ENCODE results near the gene KRT222. TPM values are rescaled to one million over a fixed set of nuclear protein-coding genes. Genes with fewer than 3 reads are reported as not detected.

Gene KRT222
- total RNA-seq, 1 donor from 2014 or later: 1.3 TPM

DNA sequence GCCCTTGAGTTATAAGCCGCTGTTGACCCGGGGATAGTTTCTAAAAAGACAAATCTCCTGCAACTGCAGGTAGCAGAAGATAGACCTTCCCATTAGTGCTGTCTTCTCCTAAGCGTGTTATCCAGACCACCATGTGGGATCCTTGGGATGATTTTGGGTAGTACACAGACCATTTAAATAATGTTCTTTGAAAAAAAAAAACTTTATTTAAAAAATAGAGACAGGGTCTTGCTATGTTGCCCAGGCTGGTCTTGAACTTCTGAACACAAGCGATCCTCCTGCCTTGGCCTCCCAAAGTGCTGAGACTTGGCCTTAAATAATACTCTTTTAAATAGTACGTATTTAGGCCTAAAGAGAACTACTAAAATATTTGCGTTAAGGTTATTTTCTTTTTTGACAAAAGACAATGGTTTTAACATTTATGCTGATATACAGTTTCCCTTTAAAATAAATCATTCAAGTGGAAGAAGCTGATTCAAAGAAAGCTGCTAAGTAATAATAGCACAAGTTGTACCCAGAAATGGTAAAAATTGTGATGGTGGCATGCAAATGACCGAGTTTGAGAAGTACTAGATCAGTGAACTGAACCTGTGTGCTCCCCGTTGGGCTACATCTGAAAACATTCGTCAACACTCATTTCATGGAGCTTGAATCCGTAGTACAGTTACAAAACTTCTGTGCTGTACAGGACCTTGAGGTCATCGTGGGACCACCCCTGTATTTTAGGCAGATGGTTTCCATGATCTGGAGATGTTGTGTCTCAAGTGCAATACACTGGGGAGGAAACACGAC, 41.4 kb downstream of the KRT222 start:
- Histone ChIP-seq H3K4me3 (no peak overlapping the region), H3K4me1 (peaks cover 13% of the 10 kb centered on the region), H3K9me3 (no peaks in the 10 kb centered on the region), H3K27ac (no peak overlapping the region), H3K27me3 (ENCODE audit: low read depth) (no peaks in the 10 kb centered on the region), H3K36me3 (peaks cover 11% of the 10 kb centered on the region)
- no peak for DNase-seq
- intact Hi-C loops (cut with DNase I): no loop called here
- no peak for TF ChIP-seq CTCF (IDR thresholded peaks at IDR 0.05)
- ATAC-seq: no peak

- no peak for ATAC-seq
- intact Hi-C loops (cut with DNase I): no loop called here
- Histone ChIP-seq H3K36me3 (no peaks in the 10 kb centered on the region), H3K27me3 (ENCODE audit: low read depth) (no peaks in the 10 kb centered on the region), H3K4me1 (peaks cover 18% of the 10 kb centered on the region), H3K9me3 (no peaks in the 10 kb centered on the region), H3K27ac (no peak overlapping the region), H3K4me3 (no peak overlapping the region)
- no peak for DNase-seq
- no peak for TF ChIP-seq CTCF (IDR thresholded peaks at IDR 0.05)
Measured at GRCh38 chr17:40622509-40622928, 42.5 kb downstream of the KRT222 start.

- DNase-seq (no peak), ATAC-seq (no peak)
- H3K27me3 ChIP-seq (ENCODE audit: low read depth): no peaks in the 10 kb centered on the region
- intact Hi-C loops (cut with DNase I): no loop called here
- H3K27ac ChIP-seq: no peak overlapping the region
- peaks cover 19% of the 10 kb centered on the region for H3K4me1 ChIP-seq
- H3K36me3 ChIP-seq: no peaks in the 10 kb centered on the region
- H3K4me3 ChIP-seq: no peak overlapping the region
- H3K9me3 ChIP-seq: no peaks in the 10 kb centered on the region
- TF ChIP-seq CTCF (IDR thresholded peaks at IDR 0.05): no peak
Measured at GRCh38 chr17:40621578-40621977, 43.4 kb downstream of the KRT222 start.

DNA sequence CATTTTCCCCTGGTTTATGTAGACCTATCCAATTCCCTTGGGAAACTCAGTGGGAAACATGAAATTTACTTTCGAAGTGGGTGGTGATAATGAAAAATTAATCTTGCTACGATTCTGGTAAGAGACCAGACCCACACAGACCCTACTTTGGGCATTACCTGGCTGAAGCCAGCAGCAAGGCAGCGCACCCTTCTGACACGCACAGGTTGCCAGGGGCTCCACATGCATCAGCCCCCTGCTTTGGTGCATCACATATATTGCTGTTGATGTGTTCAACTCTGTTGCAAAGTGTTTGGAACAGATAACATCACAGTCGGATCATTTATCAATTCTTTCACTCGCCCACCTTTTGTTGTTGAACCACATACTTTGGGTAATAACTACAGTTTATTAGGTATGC, 44.0 kb downstream of the KRT222 start:
- DNase-seq (no peak), ATAC-seq (no peak)
- no peak for TF ChIP-seq CTCF (IDR thresholded peaks at IDR 0.05)
- intact Hi-C loops (cut with DNase I): no loop called here
- no peaks in the 10 kb centered on the region for H3K27me3 ChIP-seq (ENCODE audit: low read depth)
- H3K9me3 ChIP-seq: no peaks in the 10 kb centered on the region
- no peak overlapping the region for H3K4me3 ChIP-seq
- no peaks in the 10 kb centered on the region for H3K36me3 ChIP-seq
- H3K4me1 ChIP-seq: peaks cover 20% of the 10 kb centered on the region
- H3K27ac ChIP-seq: no peak overlapping the region

DNA sequence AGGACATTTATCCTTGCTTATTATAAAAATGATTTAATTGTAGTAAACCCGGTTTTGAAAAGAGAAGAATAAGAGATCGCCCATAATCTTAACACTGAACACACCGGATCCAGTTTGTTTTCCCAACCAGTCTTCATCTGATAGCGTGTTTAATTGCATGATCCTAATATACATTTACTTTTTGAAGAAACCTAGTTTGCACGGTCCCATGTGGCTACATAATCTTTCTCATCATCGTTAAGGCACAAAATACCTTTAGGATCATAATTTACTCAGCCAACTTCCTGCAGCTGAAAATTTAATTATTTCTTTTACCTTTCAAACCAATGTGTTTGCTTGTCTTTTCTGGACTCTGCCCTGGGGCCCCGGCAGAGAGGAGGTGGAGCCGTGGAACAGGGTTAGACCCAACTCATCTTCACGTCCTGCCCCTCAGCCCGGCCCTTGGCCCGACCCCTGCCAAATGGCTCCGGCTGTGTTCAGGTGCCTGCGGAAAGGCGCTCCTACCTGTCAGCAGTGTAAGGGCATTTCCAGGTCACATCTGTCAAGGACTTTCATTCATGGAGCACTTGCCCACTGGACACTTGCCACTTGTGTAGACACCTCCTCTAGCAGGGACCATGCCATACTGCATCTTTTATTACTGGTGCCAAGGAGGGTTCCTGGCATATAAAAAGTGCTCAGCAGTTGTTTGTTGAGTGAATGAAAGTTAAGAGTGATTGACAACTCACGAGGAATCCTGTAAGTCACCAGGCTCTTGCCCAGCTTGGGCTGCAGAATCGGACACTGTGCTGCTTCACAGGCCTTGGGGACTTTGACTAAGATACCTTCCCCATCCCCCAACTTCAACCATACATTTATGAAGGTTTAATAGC, 46.0 kb downstream of the KRT222 start:
- no peaks in the 10 kb centered on the region for H3K27me3 ChIP-seq (ENCODE audit: low read depth)
- TF ChIP-seq CTCF (IDR thresholded peaks at IDR 0.05): no peak
- no peaks in the 10 kb centered on the region for H3K9me3 ChIP-seq
- no peak overlapping the region for H3K4me3 ChIP-seq
- no peak overlapping the region for H3K27ac ChIP-seq
- peaks cover 32% of the 10 kb centered on the region for H3K4me1 ChIP-seq
- ATAC-seq: no peak
- DNase-seq: no peak
- intact Hi-C loops (cut with DNase I): no loop called here
- no peaks in the 10 kb centered on the region for H3K36me3 ChIP-seq

All from lower lobe of right lung (tissue), 2 donors.